Nephron (organoid): ENCODE data around the gene MCHR1.
A peak's percentile ranks its signal among the peaks of the same experiment; 100 is the strongest.

Source experiments
- H3K27ac Mint-ChIP-seq, 3 experiments: 2 replicates each; pipeline ENCODE4 v1.8.0; 2020; ENCODE audit warnings: mixed read lengths in 3 of 3, mild to moderate bottlenecking in 2 of 3, moderate library complexity in 1 of 3
- H3K27me3 Mint-ChIP-seq: 2 replicates; pipeline ENCODE4 v1.8.0; 2021; ENCODE audit warnings: low read depth, mild to moderate bottlenecking, moderate library complexity, mixed read lengths
- H3K36me3 Mint-ChIP-seq: 2 replicates; pipeline ENCODE4 v1.8.0; 2020; ENCODE audit warnings: low read depth, mixed read lengths
- H3K4me1 Mint-ChIP-seq: 2 replicates; pipeline ENCODE4 v1.8.0; 2020; ENCODE audit warnings: mixed read lengths
- H3K4me3 Mint-ChIP-seq, 3 experiments: 2 replicates each; pipeline ENCODE4 v1.8.0; 2020; ENCODE audit warnings: mild to moderate bottlenecking in 3 of 3, mixed read lengths in 3 of 3, moderate library complexity in 2 of 3
- H3K9me3 Mint-ChIP-seq: 2 replicates; pipeline ENCODE4 v1.8.0; 2020; ENCODE audit warnings: mixed read lengths
- CTCF ChIP-seq, 3 experiments: fragments of 200-600 bp; sonication (generic); IDR thresholded peaks; one replicate each; pipeline ENCODE4 v1.5.0; 2021; ENCODE audit warnings: antibody characterized with exemption in 3 of 3; ENCODE audit not compliant: unreplicated experiment in 3 of 3

The MCHR1 gene

GRCh38 chr22:40665312-40665711 is 14.0 kb upstream of the MCHR1 start:
- H3K4me3 Mint-ChIP-seq: peak overlapping the region in 1 of 3 experiments; percentile 11
- no peak for TF ChIP-seq CTCF (IDR thresholded peaks at IDR 0.05; ENCODE audit: unreplicated experiment in 3 of 3)
- peaks cover 9% of the 10 kb centered on the region for H3K27me3 Mint-ChIP-seq
- peak overlapping the region; percentile 6 to 96 (median 89) for H3K27ac Mint-ChIP-seq
- H3K4me1 Mint-ChIP-seq: peaks cover 41% of the 10 kb centered on the region
- no peaks in the 10 kb centered on the region for H3K36me3 Mint-ChIP-seq
- no peaks in the 10 kb centered on the region for H3K9me3 Mint-ChIP-seq

GRCh38 chr22:40666151-40666848 is 13.0 kb upstream of the MCHR1 start:
- no peaks in the 10 kb centered on the region for H3K36me3 Mint-ChIP-seq
- H3K27me3 Mint-ChIP-seq: peaks cover 9% of the 10 kb centered on the region
- TF ChIP-seq CTCF (IDR thresholded peaks at IDR 0.05; ENCODE audit: unreplicated experiment in 3 of 3): no peak
- H3K9me3 Mint-ChIP-seq: no peaks in the 10 kb centered on the region
- H3K4me1 Mint-ChIP-seq: peaks cover 37% of the 10 kb centered on the region
- peak overlapping the region; percentile 73 to 96 (median 93) for H3K27ac Mint-ChIP-seq
- peak overlapping the region in 1 of 3 experiments; percentile 35 for H3K4me3 Mint-ChIP-seq

GRCh38 chr22:40668611-40669411 is 10.5 kb upstream of the MCHR1 start:
- TF ChIP-seq CTCF (IDR thresholded peaks at IDR 0.05; ENCODE audit: unreplicated experiment in 3 of 3): no peak
- H3K4me3 Mint-ChIP-seq: no peak overlapping the region
- H3K9me3 Mint-ChIP-seq: peaks cover 5% of the 10 kb centered on the region
- peak overlapping the region; percentile 58 to 64 (median 62) for H3K27ac Mint-ChIP-seq
- no peaks in the 10 kb centered on the region for H3K36me3 Mint-ChIP-seq
- peaks cover 39% of the 10 kb centered on the region for H3K4me1 Mint-ChIP-seq
- peaks cover 14% of the 10 kb centered on the region for H3K27me3 Mint-ChIP-seq

- peaks cover 14% of the 10 kb centered on the region for H3K27me3 Mint-ChIP-seq
- peaks cover 33% of the 10 kb centered on the region for H3K4me1 Mint-ChIP-seq
- no peak overlapping the region for H3K4me3 Mint-ChIP-seq
- no peak for TF ChIP-seq CTCF (IDR thresholded peaks at IDR 0.05; ENCODE audit: unreplicated experiment in 3 of 3)
- H3K9me3 Mint-ChIP-seq: peaks cover 5% of the 10 kb centered on the region
- no peaks in the 10 kb centered on the region for H3K36me3 Mint-ChIP-seq
- no peak overlapping the region for H3K27ac Mint-ChIP-seq
These were observed 9.2 kb upstream of the MCHR1 start for GRCh38 chr22:40670058-40670457.

GRCh38 chr22:40671369-40671768 is 7.9 kb upstream of the MCHR1 start:
- Mint-ChIP-seq H3K4me1 (peaks cover 24% of the 10 kb centered on the region), H3K27me3 (peaks cover 14% of the 10 kb centered on the region), H3K4me3 (no peak overlapping the region), H3K36me3 (no peaks in the 10 kb centered on the region), H3K27ac (no peak overlapping the region), H3K9me3 (peaks cover 5% of the 10 kb centered on the region)
- TF ChIP-seq CTCF (IDR thresholded peaks at IDR 0.05; ENCODE audit: unreplicated experiment in 3 of 3): no peak
